ENCODE data around the gene TMEM270.

TMEM270 gene

DNA sequence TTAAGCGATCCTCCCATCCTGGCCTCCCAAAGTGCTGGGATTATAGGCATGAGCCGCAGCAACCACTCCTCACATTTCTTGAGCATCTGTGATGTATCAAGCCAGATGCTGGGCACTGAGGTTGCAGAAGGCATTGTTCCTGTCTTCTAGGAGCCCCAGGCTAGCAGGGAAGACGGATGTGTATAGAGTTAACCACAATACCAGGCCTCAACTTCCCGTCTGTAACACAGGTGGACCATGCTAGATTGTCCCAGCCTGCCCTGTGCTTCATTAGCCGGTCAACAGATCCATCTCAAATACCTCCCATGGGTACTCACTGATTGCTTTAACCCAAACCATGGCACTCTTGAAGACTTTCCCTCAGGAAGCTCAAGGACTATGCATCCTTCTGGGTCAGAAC is 32.0 kb upstream of the TMEM270 start:
- H3K4me2 ChIP-seq (ENCODE audit: low read length) = no peak overlapping the region
- no peaks in the 10 kb centered on the region for H3K27me3 ChIP-seq (ENCODE audit: control insufficient read depth, low read length)
- H3K36me3 ChIP-seq (ENCODE audit: control insufficient read depth, low read length) = no peaks in the 10 kb centered on the region
- no peak overlapping the region for H3K27ac ChIP-seq (ENCODE audit: low read depth, low read length)
- no peaks in the 10 kb centered on the region for H3K79me2 ChIP-seq (ENCODE audit: control insufficient read depth, low read length)
- H3K4me1 ChIP-seq (ENCODE audit: control insufficient read depth, low read length) = peaks cover 28% of the 10 kb centered on the region
- no peaks in the 10 kb centered on the region for H3K9me3 ChIP-seq (ENCODE audit: control insufficient read depth, insufficient read depth, low read length)
- no peaks in the 10 kb centered on the region for H4K20me1 ChIP-seq (ENCODE audit: control insufficient read depth, insufficient read depth, low read depth, low read length)
- H3F3A ChIP-seq (ENCODE audit: control insufficient read depth, insufficient read depth) = 0 out of 2 replicates have a peak, but pooled peaks cover 3% of the 10 kb centered on the region
- no peak overlapping the region for H3K4me3 ChIP-seq (ENCODE audit: low read length)
- no peak for TF ChIP-seq CTCF (IDR thresholded peaks at IDR 0.05; ENCODE audit: low read depth, low read length, poor library complexity, severe bottlenecking)
- TF ChIP-seq EZH2phosphoT487 (IDR thresholded peaks at IDR 0.05; ENCODE audit: borderline replicate concordance, low read length) = no peak
- no peaks in the 10 kb centered on the region for H3K9me2 ChIP-seq (replicated peaks; ENCODE audit: control insufficient read depth, low read length)

DNA sequence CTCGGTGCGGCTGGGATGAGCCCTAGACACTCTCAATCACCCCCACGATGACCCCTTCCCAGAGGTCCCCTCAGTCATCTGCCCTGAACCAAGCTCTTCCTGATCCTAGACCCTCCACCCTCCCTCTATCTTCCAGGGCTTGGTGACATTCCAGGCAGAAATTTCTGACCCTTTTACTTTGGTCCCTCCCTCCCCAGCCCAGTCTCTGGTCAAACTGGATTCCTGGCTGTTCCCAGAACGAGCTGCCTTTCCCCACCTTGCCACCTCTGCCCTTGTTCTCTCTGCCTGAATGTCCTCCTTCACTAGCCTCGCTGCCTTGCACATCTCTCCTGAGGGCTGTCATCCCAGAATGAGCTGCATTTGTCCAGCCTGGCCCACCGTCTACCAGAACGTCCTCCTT is 31.5 kb upstream of the TMEM270 start:
- H3K4me1 ChIP-seq (ENCODE audit: control insufficient read depth, low read length) = peaks cover 28% of the 10 kb centered on the region
- H3F3A ChIP-seq (ENCODE audit: control insufficient read depth, insufficient read depth) = 0 out of 2 replicates have a peak, but pooled peaks cover 3% of the 10 kb centered on the region

DNA sequence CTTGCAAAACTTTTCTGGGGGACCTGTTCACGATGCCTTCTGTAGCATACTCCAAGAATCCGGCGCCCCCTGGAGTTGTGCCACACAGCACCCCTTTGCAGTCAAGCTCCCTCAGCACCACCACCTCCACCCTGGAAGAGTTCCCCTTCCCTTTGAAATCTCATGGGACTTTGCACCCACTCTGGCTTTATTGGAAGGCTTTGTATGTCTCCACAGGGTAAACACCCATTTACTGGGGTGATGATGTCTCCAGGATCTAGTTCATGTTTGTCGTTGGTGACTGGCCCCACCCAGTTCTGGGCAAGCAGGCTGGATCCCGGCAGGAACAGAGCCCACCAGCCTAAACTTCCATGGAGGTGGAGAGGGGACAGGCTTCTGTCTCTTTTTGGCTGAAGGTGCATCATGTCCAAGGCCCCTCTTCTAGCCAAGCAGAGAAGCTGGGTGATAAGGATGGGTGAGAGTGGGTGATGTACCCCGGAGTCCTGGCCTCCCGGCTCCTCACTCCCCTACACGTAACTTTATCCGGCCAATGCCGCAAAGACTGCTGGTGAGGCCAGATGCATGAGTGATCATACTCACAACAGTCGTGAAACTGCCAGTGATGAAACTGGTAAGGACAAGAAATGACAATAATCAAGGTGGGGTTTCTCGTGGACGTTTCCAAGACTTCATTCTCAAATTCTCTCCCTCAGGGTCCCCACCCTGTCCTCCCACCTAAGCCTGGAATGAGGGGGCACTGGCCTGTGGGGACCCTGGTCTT is 30.9 kb upstream of the TMEM270 start:
- no peak overlapping the region for H3K27ac ChIP-seq (ENCODE audit: low read depth, low read length)
- H3K4me3 ChIP-seq (ENCODE audit: low read length) = no peak overlapping the region
- H3K9me2 ChIP-seq (replicated peaks; ENCODE audit: control insufficient read depth, low read length) = no peaks in the 10 kb centered on the region

More for the DNA sequence above, 31.5 kb upstream of the TMEM270 start:
- no peaks in the 10 kb centered on the region for H3K9me2 ChIP-seq (replicated peaks; ENCODE audit: control insufficient read depth, low read length)
- no peaks in the 10 kb centered on the region for H3K79me2 ChIP-seq (ENCODE audit: control insufficient read depth, low read length)
- H3K4me2 ChIP-seq (ENCODE audit: low read length) = no peak overlapping the region
- H3K4me3 ChIP-seq (ENCODE audit: low read length) = no peak overlapping the region
- no peak overlapping the region for H3K27ac ChIP-seq (ENCODE audit: low read depth, low read length)
- H3K27me3 ChIP-seq (ENCODE audit: control insufficient read depth, low read length) = no peaks in the 10 kb centered on the region
- no peaks in the 10 kb centered on the region for H3K9me3 ChIP-seq (ENCODE audit: control insufficient read depth, insufficient read depth, low read length)
- TF ChIP-seq EZH2phosphoT487 (IDR thresholded peaks at IDR 0.05; ENCODE audit: borderline replicate concordance, low read length) (no peak), CTCF (IDR thresholded peaks at IDR 0.05; ENCODE audit: low read depth, low read length, poor library complexity, severe bottlenecking) (no peak)
- no peaks in the 10 kb centered on the region for H3K36me3 ChIP-seq (ENCODE audit: control insufficient read depth, low read length)
- H4K20me1 ChIP-seq (ENCODE audit: control insufficient read depth, insufficient read depth, low read depth, low read length) = no peaks in the 10 kb centered on the region

More for the DNA sequence above, 30.9 kb upstream of the TMEM270 start:
- Histone ChIP-seq H3F3A (ENCODE audit: control insufficient read depth, insufficient read depth) (0 out of 2 replicates have a peak, but pooled peaks cover 3% of the 10 kb centered on the region), H3K36me3 (ENCODE audit: control insufficient read depth, low read length) (no peaks in the 10 kb centered on the region), H3K79me2 (ENCODE audit: control insufficient read depth, low read length) (no peaks in the 10 kb centered on the region), H3K4me2 (ENCODE audit: low read length) (no peak overlapping the region), H4K20me1 (ENCODE audit: control insufficient read depth, insufficient read depth, low read depth, low read length) (no peaks in the 10 kb centered on the region), H3K4me1 (ENCODE audit: control insufficient read depth, low read length) (peaks cover 28% of the 10 kb centered on the region), H3K9me3 (ENCODE audit: control insufficient read depth, insufficient read depth, low read length) (no peaks in the 10 kb centered on the region), H3K27me3 (ENCODE audit: control insufficient read depth, low read length) (no peaks in the 10 kb centered on the region)
- TF ChIP-seq CTCF (IDR thresholded peaks at IDR 0.05; ENCODE audit: low read depth, low read length, poor library complexity, severe bottlenecking) (peak; percentile 28), EZH2phosphoT487 (IDR thresholded peaks at IDR 0.05; ENCODE audit: borderline replicate concordance, low read length) (no peak)

All from DOHH2 (cell line).